ENCODE results near the gene PICK1.

PICK1 gene

GRCh38 chr22:38122616-38123015, 65.4 kb downstream of the PICK1 start:
- TF ChIP-seq POLR2AphosphoS5 (IDR thresholded peaks at IDR 0.05; ENCODE audit: low read depth, low read length) (no peak), SIN3A (IDR thresholded peaks at IDR 0.05; ENCODE audit: borderline replicate concordance, insufficient read depth, low read length) (no peak), FOXP2 (optimal IDR thresholded peaks at IDR 0.05; ENCODE audit: borderline replicate concordance, extremely low read depth, extremely low read length, insufficient read depth) (no peak), TAF1 (IDR thresholded peaks at IDR 0.05; ENCODE audit: borderline replicate concordance, insufficient read depth, low read length) (no peak), REST (IDR thresholded peaks at IDR 0.05; ENCODE audit: insufficient read depth in 1 of 2, low read depth in 2 of 2, low read length in 2 of 2) (no peak)

GRCh38 chr22:38124236-38124974, 67.2 kb downstream of the PICK1 start:
- TF ChIP-seq TAF1 (IDR thresholded peaks at IDR 0.05; ENCODE audit: borderline replicate concordance, insufficient read depth, low read length) (no peak), REST (IDR thresholded peaks at IDR 0.05; ENCODE audit: insufficient read depth in 1 of 2, low read depth in 2 of 2, low read length in 2 of 2) (no peak)

- TF ChIP-seq POLR2AphosphoS5 (IDR thresholded peaks at IDR 0.05; ENCODE audit: low read depth, low read length), result no peak
- TF ChIP-seq TAF1 (IDR thresholded peaks at IDR 0.05; ENCODE audit: borderline replicate concordance, insufficient read depth, low read length), result no peak
- TF ChIP-seq SIN3A (IDR thresholded peaks at IDR 0.05; ENCODE audit: borderline replicate concordance, insufficient read depth, low read length), result no peak
- no peak for TF ChIP-seq REST (IDR thresholded peaks at IDR 0.05; ENCODE audit: insufficient read depth in 1 of 2, low read depth in 2 of 2, low read length in 2 of 2)
- no peak for TF ChIP-seq FOXP2 (optimal IDR thresholded peaks at IDR 0.05; ENCODE audit: borderline replicate concordance, extremely low read depth, extremely low read length, insufficient read depth)
These were observed 67.9 kb downstream of the PICK1 start for GRCh38 chr22:38125038-38125610.
